H1 (cell line): ENCODE measurements around the gene EEPD1. TPM values are rescaled to one million over a fixed set of nuclear protein-coding genes. Genes with fewer than 3 reads are reported as not detected.

Experiments used
- ATF2 ChIP-seq: IDR thresholded peaks from 2 replicates; pipeline ENCODE4 v1.6.1; 2012; ENCODE audit warnings: low read length, inconsistent platforms
- CHD7 ChIP-seq: fragments of 300-600 bp; sonication (generic); IDR thresholded peaks from 2 replicates; pipeline ENCODE4 v1.7.1; 2012; ENCODE audit warnings: low read length, moderate library complexity, mild to moderate bottlenecking, inconsistent platforms; ENCODE audit not compliant: insufficient replicate concordance
- HDAC6 ChIP-seq: IDR thresholded peaks from one replicate; pipeline ENCODE4 v1.7.1; 2012; ENCODE audit warnings: low read depth, mild to moderate bottlenecking, inconsistent platforms, low read length, moderate library complexity
- MAFK ChIP-seq: IDR thresholded peaks from 2 replicates; pipeline ENCODE4 v1.6.1; 2012; ENCODE audit warnings: low read depth, mild to moderate bottlenecking, improper control_type of control experiment, low read length
- SP1 ChIP-seq: IDR thresholded peaks from 2 replicates; pipeline ENCODE4 v1.6.1; 2011; ENCODE audit warnings: low read depth, low read length
- polyA plus RNA-seq, 7 experiments: library from polyadenylated mRNA; depleted of rRNA in 3 of 7; stranded (reverse) in 5 of 7; unstranded in 2 of 7; fragments of >200 nt in 5 of 7; fragments of 200-250 nt in 2 of 7; gene quantifications; 1 replicate in 5 of 7; 2 replicates in 1 of 7; 4 replicates in 1 of 7; pipeline versions ENCODE4 v1.2.1 to v1.2.3, GENCODE V29; 2011 to 2013; ENCODE audit warnings: missing spikeins in 2 of 7, mixed read lengths in 2 of 7
- total RNA-seq: library from RNA; stranded (reverse); fragmentation: NEBNext Ultra II Directional; extraction: Animal tissue kit (Norgen Biotek cat#: 25700); gene quantifications from 2 replicates; pipeline ENCODE4 v1.2.1, GENCODE V29; 2021

EEPD1 gene
- total and polyA plus RNA-seq, 2 of the 8 experiments (the other 6 are each of a cell fraction or from before 2014, with no cell fraction given) = 3.1 to 7.8 TPM

- TF ChIP-seq CHD7 (no peak), SP1 (no peak), ATF2 (no peak), HDAC6 (no peak), MAFK (no peak)
These were observed 45.0 kb upstream of the EEPD1 start (continued) for GRCh38 chr7:36107926-36108631.
